NT2/D1 (cell line): Measurements from ENCODE around the gene CERS6.
"Not testable (repeated sequence)": the region's sequence is repeated elsewhere in the genome, so short reads cannot be mapped to it uniquely, and the experiment has no call there.

Source experiments
- DNase-seq: peaks from one replicate; pipeline ENCODE4 v3.0.0-alpha.2; 2011; ENCODE audit warnings: low read depth, low spot score
- H3K27me3 ChIP-seq: 2 replicates; pipeline ENCODE4 v1.6.0; 2011; ENCODE audit warnings: mild to moderate bottlenecking; ENCODE audit not compliant: insufficient read length, insufficient read depth
- H3K36me3 ChIP-seq: 2 replicates; pipeline ENCODE4 v1.6.1; 2011; ENCODE audit warnings: mild to moderate bottlenecking, low read length, mixed read lengths; ENCODE audit not compliant: insufficient read depth, insufficient read length
- H3K4me1 ChIP-seq: 2 replicates; pipeline ENCODE4 v1.5.1; 2011; ENCODE audit not compliant: insufficient read depth, insufficient read length
- H3K4me3 ChIP-seq: 2 replicates; pipeline ENCODE4 v1.5.1; 2011; ENCODE audit warnings: low read depth; ENCODE audit not compliant: insufficient read length
- H3K9ac ChIP-seq: 2 replicates; pipeline ENCODE4 v1.6.0; 2011; ENCODE audit warnings: low read depth; ENCODE audit not compliant: insufficient read length
- H3K9me3 ChIP-seq: 2 replicates; pipeline ENCODE4 v1.5.1; 2011; ENCODE audit warnings: mild to moderate bottlenecking, low read length; ENCODE audit not compliant: insufficient read depth
- SUZ12 ChIP-seq: IDR thresholded peaks from 2 replicates; pipeline ENCODE4 v1.6.1; 2011; ENCODE audit not compliant: insufficient read length, insufficient read depth; ENCODE audit errors: extremely low read depth
- YY1 ChIP-seq: IDR thresholded peaks from 2 replicates; pipeline ENCODE4 v1.6.1; 2011; ENCODE audit not compliant: insufficient read length, insufficient read depth
- ZNF274 ChIP-seq: IDR thresholded peaks from 2 replicates; pipeline ENCODE4 v1.6.1; 2011; ENCODE audit warnings: mild to moderate bottlenecking, low read depth, low read length

CERS6 gene

DNA sequence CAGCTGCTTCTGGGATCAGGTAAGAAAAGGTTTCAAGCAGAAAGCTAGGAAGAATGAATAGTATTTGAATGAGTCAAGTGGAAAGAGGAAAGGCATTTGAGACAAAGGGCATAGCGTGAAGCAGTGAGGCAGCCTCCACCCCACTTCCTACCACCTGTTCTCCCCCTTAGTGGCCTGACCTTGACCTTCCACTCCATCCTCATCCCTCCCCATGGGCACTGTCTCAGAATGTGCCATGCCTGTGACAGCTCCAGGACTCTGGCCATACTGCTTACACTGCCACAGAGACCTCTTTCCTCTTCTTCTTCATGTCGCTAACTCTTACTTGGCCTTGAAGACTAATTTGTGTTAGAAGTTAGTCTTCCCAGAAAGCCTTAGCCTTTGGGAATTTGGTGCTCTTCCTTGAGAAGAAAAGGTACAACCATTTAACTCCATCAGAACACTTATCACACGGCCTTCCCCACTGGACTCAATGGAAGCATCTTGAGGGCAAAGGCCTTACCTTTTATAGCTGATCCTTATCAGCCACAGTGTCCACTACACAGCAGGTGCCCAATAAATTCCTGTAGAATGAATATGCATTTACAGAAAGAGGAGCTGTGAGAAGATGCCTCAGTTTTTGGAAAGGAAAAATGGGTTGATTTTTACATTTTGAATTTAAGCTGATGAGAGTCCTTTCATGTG lies 331.2 kb downstream of the CERS6 start:
- Histone ChIP-seq H3K9ac (no peak overlapping the region), H3K9me3 (no peaks in the 10 kb centered on the region), H3K27me3 (no peaks in the 10 kb centered on the region), H3K4me1 (no peaks in the 10 kb centered on the region), H3K36me3 (no peaks in the 10 kb centered on the region), H3K4me3 (no peak overlapping the region)
- no peak for DNase-seq
- TF ChIP-seq SUZ12, result no peak
- TF ChIP-seq YY1, result no peak
- no peak for TF ChIP-seq ZNF274

- no peak for DNase-seq
- TF ChIP-seq ZNF274, result no peak
- Histone ChIP-seq H3K9me3 (no peaks in the 10 kb centered on the region), H3K36me3 (no peaks in the 10 kb centered on the region), H3K27me3 (no peaks in the 10 kb centered on the region), H3K9ac (no peak overlapping the region), H3K4me1 (no peaks in the 10 kb centered on the region), H3K4me3 (no peak overlapping the region)
Measured at GRCh38 chr2:168787782-168788376, 331.8 kb downstream of the CERS6 start.

GRCh38 chr2:168789776-168790175 lies 333.7 kb downstream of the CERS6 start:
- no peak overlapping the region for H3K4me3 ChIP-seq
- DNase-seq, result no peak
- no peaks in the 10 kb centered on the region for H3K4me1 ChIP-seq
- no peaks in the 10 kb centered on the region for H3K9me3 ChIP-seq
- no peaks in the 10 kb centered on the region for H3K36me3 ChIP-seq
- no peak overlapping the region for H3K9ac ChIP-seq
- TF ChIP-seq ZNF274 (no peak), SUZ12 (no peak), YY1 (no peak)
- no peaks in the 10 kb centered on the region for H3K27me3 ChIP-seq

- Histone ChIP-seq H3K9ac (no peak overlapping the region), H3K4me1 (no peaks in the 10 kb centered on the region), H3K9me3 (no peaks in the 10 kb centered on the region), H3K27me3 (no peaks in the 10 kb centered on the region), H3K36me3 (no peaks in the 10 kb centered on the region), H3K4me3 (no peak overlapping the region)
- DNase-seq, result no peak
- no peak for TF ChIP-seq YY1
- no peak for TF ChIP-seq SUZ12
- no peak for TF ChIP-seq ZNF274
Measured at GRCh38 chr2:168790226-168790902, 334.3 kb downstream of the CERS6 start.

DNA sequence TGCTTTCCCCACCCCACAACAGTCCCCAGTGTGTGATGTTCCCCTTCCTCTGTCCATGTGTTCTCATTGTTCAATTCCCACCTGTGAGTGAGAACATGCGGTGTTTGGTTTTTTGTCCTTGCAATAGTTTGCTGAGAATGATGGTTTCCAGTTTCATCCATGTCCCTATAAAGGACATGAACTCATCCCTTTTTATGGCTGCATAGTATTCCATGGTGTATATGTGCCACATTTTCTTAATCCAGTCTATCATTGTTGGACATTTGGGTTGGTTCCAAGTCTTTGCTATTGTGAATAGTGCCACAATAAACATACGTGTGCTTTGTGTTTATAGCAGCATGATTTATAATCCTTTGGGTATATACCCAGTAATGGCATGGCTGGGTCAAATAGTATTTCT lies 335.1 kb downstream of the CERS6 start:
- not testable (repeated sequence) for DNase-seq, H3K9me3 ChIP-seq, H3K9ac ChIP-seq

GRCh38 chr2:168793596-168793995 lies 337.5 kb downstream of the CERS6 start:
- no peak overlapping the region for H3K4me3 ChIP-seq
- no peak for TF ChIP-seq SUZ12
- TF ChIP-seq ZNF274, result no peak
- no peak for TF ChIP-seq YY1
- H3K36me3 ChIP-seq, result no peaks in the 10 kb centered on the region
- no peak overlapping the region for H3K9ac ChIP-seq
- no peaks in the 10 kb centered on the region for H3K9me3 ChIP-seq
- H3K27me3 ChIP-seq, result no peaks in the 10 kb centered on the region
- H3K4me1 ChIP-seq, result no peaks in the 10 kb centered on the region
- DNase-seq, result no peak

More for the DNA sequence above, 335.1 kb downstream of the CERS6 start:
- not testable (repeated sequence) for H3K27me3 ChIP-seq, H3K4me1 ChIP-seq, H3K36me3 ChIP-seq, H3K4me3 ChIP-seq

- H3K4me1 ChIP-seq, result no peaks in the 10 kb centered on the region
- no peak overlapping the region for H3K9ac ChIP-seq
- no peak overlapping the region for H3K4me3 ChIP-seq
- TF ChIP-seq SUZ12, result no peak
- no peak for TF ChIP-seq YY1
- no peaks in the 10 kb centered on the region for H3K9me3 ChIP-seq
- no peaks in the 10 kb centered on the region for H3K36me3 ChIP-seq
- no peaks in the 10 kb centered on the region for H3K27me3 ChIP-seq
- DNase-seq, result no peak
Measured at GRCh38 chr2:168794968-168795367, 338.9 kb downstream of the CERS6 start.
